Hepatocyte (in vitro differentiated cells): Measurements from ENCODE around the gene NXPH1. TPM values are rescaled to one million over a fixed set of nuclear protein-coding genes. Genes with fewer than 3 reads are reported as not detected.

Experiments
- DNase-seq: peaks from one replicate; pipeline ENCODE4 v3.0.0-alpha.2; 2016; ENCODE audit warnings: low spot score
- H2AFZ ChIP-seq: fragments of 200-600 bp; sonication (generic); 2 replicates; pipeline ENCODE4 v1.6.0; 2016; ENCODE audit warnings: antibody characterized with exemption, mild to moderate bottlenecking
- H3K27ac ChIP-seq: fragments of 200-600 bp; sonication (generic); 2 replicates; pipeline ENCODE4 v1.5.1; 2016; ENCODE audit warnings: mild to moderate bottlenecking
- H3K27me3 ChIP-seq: fragments of 200-600 bp; sonication (generic); 2 replicates; pipeline ENCODE4 v1.6.1; 2016
- H3K36me3 ChIP-seq: fragments of 200-600 bp; sonication (generic); replicated peaks from 2 replicates; pipeline ENCODE4 v1.5.1; 2016; ENCODE audit warnings: low read depth; ENCODE audit not compliant: insufficient read depth
- H3K4me1 ChIP-seq: fragments of 200-600 bp; sonication (generic); 2 replicates; pipeline ENCODE4 v1.5.1; 2016; ENCODE audit warnings: mild to moderate bottlenecking, moderate library complexity; ENCODE audit not compliant: insufficient read depth
- H3K4me2 ChIP-seq: fragments of 200-600 bp; sonication (generic); 2 replicates; pipeline ENCODE4 v1.6.0; 2016
- H3K4me3 ChIP-seq: fragments of 200-600 bp; sonication (generic); 2 replicates; pipeline ENCODE4 v1.5.1; 2016; ENCODE audit warnings: mild to moderate bottlenecking
- H3K79me2 ChIP-seq: fragments of 200-600 bp; sonication (generic); 2 replicates; pipeline ENCODE4 v1.6.0; 2017; ENCODE audit warnings: mild to moderate bottlenecking
- H3K9me2 ChIP-seq: fragments of 200-600 bp; sonication (generic); replicated peaks from 2 replicates; pipeline ENCODE4 v1.6.0; 2017; ENCODE audit warnings: mild to moderate bottlenecking; ENCODE audit not compliant: insufficient read depth
- H3K9me3 ChIP-seq: fragments of 200-600 bp; sonication (generic); 2 replicates; pipeline ENCODE4 v1.5.1; 2016; ENCODE audit warnings: low read depth, mild to moderate bottlenecking
- H4K20me1 ChIP-seq: fragments of 200-600 bp; sonication (generic); 2 replicates; pipeline ENCODE4 v1.6.0; 2016; ENCODE audit warnings: mild to moderate bottlenecking; ENCODE audit not compliant: insufficient read depth, poor library complexity, severe bottlenecking
- CTCF ChIP-seq: fragments of 200-600 bp; sonication (generic); IDR thresholded peaks from 2 replicates; pipeline ENCODE4 v1.5.1; 2016; ENCODE audit warnings: antibody characterized with exemption, mild to moderate bottlenecking; ENCODE audit not compliant: poor library complexity
- EZH2 ChIP-seq: fragments of 200-600 bp; sonication (generic); IDR thresholded peaks from 2 replicates; pipeline ENCODE4 v1.6.1; 2016; ENCODE audit warnings: antibody characterized with exemption, mild to moderate bottlenecking, borderline replicate concordance
- EZH2phosphoT487 ChIP-seq: fragments of 200-600 bp; sonication (generic); IDR thresholded peaks from one replicate; pipeline ENCODE4 v1.6.1; 2018; ENCODE audit warnings: antibody characterized with exemption, mild to moderate bottlenecking, low read depth, moderate library complexity; ENCODE audit not compliant: unreplicated experiment, severe bottlenecking
- WGBS: methylation state at CpG from one replicate; pipeline ENCODE4 v1.1.6; 2016; ENCODE audit warnings: low lambda C conversion rate; ENCODE audit errors: missing lambda C conversion rate; 5-methylcytosine and 5-hydroxymethylcytosine counted together
- polyA plus RNA-seq: library from polyadenylated mRNA; unstranded; fragments of >200 nt; fragmentation: Nextera tagmentation; extraction: Ambion mirVana; gene quantifications from 2 replicates; pipeline ENCODE4 v1.2.1, GENCODE V29; 2016
- total RNA-seq: library from RNA; depleted of rRNA; stranded (reverse); fragments of >200 nt; gene quantifications from 2 replicates; pipeline ENCODE4 v1.2.3, GENCODE V29; 2014

Gene NXPH1
- total and polyA plus RNA-seq, 2 experiments from 2014 or later, result not detected

GRCh38 chr7:8390262-8390626 lies 43.2 kb upstream of the NXPH1 start:
- peaks cover 11% of the 10 kb centered on the region for H3K4me1 ChIP-seq
- no peak overlapping the region for H3K4me3 ChIP-seq
- no peaks in the 10 kb centered on the region for H3K9me2 ChIP-seq
- no peak overlapping the region for H3K27ac ChIP-seq
- WGBS, result 16% methylated on average over 3 of the region's 3 CpGs
- no peaks in the 10 kb centered on the region for H3K27me3 ChIP-seq
- H3K4me2 ChIP-seq, result peak overlapping the region; percentile 67
- no peak for DNase-seq
- no peak for TF ChIP-seq EZH2
- TF ChIP-seq CTCF, result no peak
- no peak for TF ChIP-seq EZH2phosphoT487
- no peaks in the 10 kb centered on the region for H4K20me1 ChIP-seq
- H2AFZ ChIP-seq, result peak overlapping the region; percentile 10
- no peaks in the 10 kb centered on the region for H3K79me2 ChIP-seq
- no peaks in the 10 kb centered on the region for H3K9me3 ChIP-seq
- no peaks in the 10 kb centered on the region for H3K36me3 ChIP-seq

- H4K20me1 ChIP-seq, result no peaks in the 10 kb centered on the region
- TF ChIP-seq EZH2 (no peak), EZH2phosphoT487 (no peak), CTCF (no peak)
- peaks cover 11% of the 10 kb centered on the region for H3K4me1 ChIP-seq
- H3K27ac ChIP-seq, result peak overlapping the region; percentile 71
- no peaks in the 10 kb centered on the region for H3K9me2 ChIP-seq
- no peaks in the 10 kb centered on the region for H3K27me3 ChIP-seq
- peak; percentile 33 for DNase-seq
- H3K4me2 ChIP-seq, result peak overlapping the region; percentile 47
- WGBS, result 30% methylated on average over 6 of the region's 6 CpGs
- no peaks in the 10 kb centered on the region for H3K9me3 ChIP-seq
- no peak overlapping the region for H3K4me3 ChIP-seq
- H2AFZ ChIP-seq, result no peak overlapping the region
- H3K79me2 ChIP-seq, result no peaks in the 10 kb centered on the region
- H3K36me3 ChIP-seq, result no peaks in the 10 kb centered on the region
Observed at GRCh38 chr7:8391353-8392062, 41.9 kb upstream of the NXPH1 start.

- H3K27me3 ChIP-seq, result no peaks in the 10 kb centered on the region
- WGBS, result 79% methylated on average over 5 of the region's 5 CpGs
- no peak for DNase-seq
- no peak for TF ChIP-seq EZH2phosphoT487
- TF ChIP-seq EZH2, result no peak
- TF ChIP-seq CTCF, result no peak
- H3K9me3 ChIP-seq, result no peaks in the 10 kb centered on the region
- no peaks in the 10 kb centered on the region for H3K79me2 ChIP-seq
- H3K9me2 ChIP-seq, result no peaks in the 10 kb centered on the region
- H3K36me3 ChIP-seq, result no peaks in the 10 kb centered on the region
- no peak overlapping the region for H3K27ac ChIP-seq
- H3K4me1 ChIP-seq, result peaks cover under 1% of the 10 kb centered on the region
- H2AFZ ChIP-seq, result no peak overlapping the region
- H3K4me3 ChIP-seq, result no peak overlapping the region
- H4K20me1 ChIP-seq, result no peaks in the 10 kb centered on the region
- no peak overlapping the region for H3K4me2 ChIP-seq
Observed at GRCh38 chr7:8396294-8396693, 37.1 kb upstream of the NXPH1 start.
